H1 (cell line): ENCODE data around the gene RNU6-9. TPM values are rescaled to one million over a fixed set of nuclear protein-coding genes. Genes with fewer than 3 reads are reported as not detected.

Source experiments
- CTCF ChIA-PET: fragments of 300-600 bp; sonication (Branson Sonifier 250); formaldehyde crosslinking; loops from one replicate; lab custom pipeline; 2021; ENCODE audit not compliant: partially characterized antibody; lab: Charles Lee
- POLR2A ChIA-PET: fragments of 300-600 bp; sonication (Branson Sonifier 250); formaldehyde crosslinking; loops from one replicate; lab custom pipeline; 2021; ENCODE audit warnings: inconsistent platforms; ENCODE audit not compliant: partially characterized antibody; lab: Charles Lee
- DNase-seq, 2 experiments: peaks; one replicate each; pipeline versions ENCODE4 v3.0.0 to v3.0.0-alpha.2; 2010 to 2022; ENCODE audit warnings: low spot score in 2 of 2, low read depth in 1 of 2, mixed read lengths in 1 of 2
- FAIRE-seq: peaks from 2 replicates; lab custom pipeline; 2011; peaks lifted over from hg19 to GRCh38; lab: Jason Lieb, UNC
- H2AFZ ChIP-seq: 2 replicates; pipeline ENCODE4 v1.8.1; 2012; ENCODE audit warnings: low read length, inconsistent platforms
- H2AK5ac ChIP-seq: 2 replicates; pipeline ENCODE4 v1.6.1; 2013; ENCODE audit warnings: low read depth, low read length
- H2BK120ac ChIP-seq: replicated peaks from 2 replicates; pipeline ENCODE3; 2013; ENCODE audit warnings: low read depth, low read length, inconsistent platforms
- H2BK12ac ChIP-seq: 2 replicates; pipeline ENCODE4 v1.6.1; 2013; ENCODE audit warnings: low read depth, low read length
- H2BK15ac ChIP-seq: 2 replicates; pipeline ENCODE4 v1.6.1; 2013; ENCODE audit warnings: low read length
- H2BK20ac ChIP-seq: 2 replicates; pipeline ENCODE4 v1.6.1; 2013; ENCODE audit warnings: low read length
- H2BK5ac ChIP-seq: 2 replicates; pipeline ENCODE4 v1.6.1; 2013; ENCODE audit warnings: low read depth, low read length
- H3K14ac ChIP-seq: 2 replicates; pipeline ENCODE4 v1.6.1; 2013; ENCODE audit warnings: inconsistent platforms; ENCODE audit not compliant: insufficient read length
- H3K18ac ChIP-seq: 2 replicates; pipeline ENCODE4 v1.6.1; 2013; ENCODE audit warnings: low read length; ENCODE audit errors: extremely low read depth
- H3K23ac ChIP-seq: 2 replicates; pipeline ENCODE4 v1.6.1; 2013; ENCODE audit warnings: inconsistent platforms; ENCODE audit not compliant: insufficient read length
- H3K23me2 ChIP-seq: 2 replicates; pipeline ENCODE4 v1.6.1; 2013; ENCODE audit warnings: low read depth, low read length
- H3K27ac ChIP-seq: 2 replicates; pipeline ENCODE4 v1.6.1; 2011; ENCODE audit warnings: low read depth, low read length, inconsistent platforms
- H3K27me3 ChIP-seq, 4 experiments: replicated peaks in 1 of 4; 1 replicate in 1 of 4; 2 replicates in 3 of 4; pipeline versions ENCODE4 v1.6.1 to v1.8.1; 2011 to 2013; ENCODE audit warnings: low read length in 3 of 4, mild to moderate bottlenecking in 3 of 4, inconsistent platforms in 2 of 4, mixed read lengths in 2 of 4, moderate library complexity in 1 of 4; ENCODE audit not compliant: control insufficient read depth in 3 of 4, insufficient read depth in 3 of 4; ENCODE audit errors: extremely low read depth in 1 of 4
- H3K36me3 ChIP-seq, 4 experiments: 2 replicates each; pipeline versions ENCODE4 v1.6.1 to v1.8.1; 2011 to 2013; ENCODE audit warnings: mild to moderate bottlenecking in 4 of 4, low read length in 3 of 4, moderate library complexity in 2 of 4, control low read depth in 1 of 4, inconsistent platforms in 1 of 4; ENCODE audit not compliant: insufficient read depth in 4 of 4, control insufficient read depth in 2 of 4
- H3K4ac ChIP-seq: replicated peaks from 2 replicates; pipeline ENCODE3; 2013; ENCODE audit warnings: low read length, low read depth, mixed read lengths, inconsistent platforms; ENCODE audit not compliant: insufficient read length
- H3K4me1 ChIP-seq, 4 experiments: replicated peaks in 1 of 4; 1 replicate in 1 of 4; 2 replicates in 3 of 4; pipeline versions ENCODE4 v1.6.1 to v1.8.1; 2011 to 2013; ENCODE audit warnings: low read length in 3 of 4, inconsistent platforms in 2 of 4, mixed read lengths in 1 of 4; ENCODE audit not compliant: insufficient read depth in 4 of 4, control insufficient read depth in 3 of 4
- H3K4me2 ChIP-seq, 2 experiments: 2 replicates each; pipeline versions ENCODE4 v1.6.1 to v1.8.1; 2011 to 2013; ENCODE audit warnings: low read depth in 2 of 2, low read length in 2 of 2, control low read depth in 1 of 2, inconsistent platforms in 1 of 2, mild to moderate bottlenecking in 1 of 2; ENCODE audit not compliant: insufficient read depth in 1 of 2
- H3K4me3 ChIP-seq, 4 experiments: fragments of 200-600, 300-600 bp in 1 of 4; sonication (generic), shearing (Covaris generic), sonication (Bioruptor Twin) in 1 of 4; 2 replicates each; pipeline versions ENCODE4 v1.5.1 to v1.8.1; 2011 to 2016; ENCODE audit warnings: low read length in 4 of 4, low read depth in 3 of 4, control low read depth in 2 of 4, inconsistent platforms in 2 of 4, mild to moderate bottlenecking in 2 of 4, mixed read lengths in 1 of 4, moderate library complexity in 1 of 4; ENCODE audit not compliant: insufficient read depth in 2 of 4; ENCODE audit errors: extremely low read depth in 1 of 4
- H3K56ac ChIP-seq: replicated peaks from 2 replicates; pipeline ENCODE3; 2013; ENCODE audit warnings: low read depth, mild to moderate bottlenecking, mixed read lengths, low read length, inconsistent platforms; ENCODE audit not compliant: insufficient read length
- H3K79me1 ChIP-seq: 2 replicates; pipeline ENCODE4 v1.6.1; 2013; ENCODE audit warnings: low read depth, low read length, control low read depth
- H3K79me2 ChIP-seq, 2 experiments: 2 replicates each; pipeline versions ENCODE4 v1.6.1 to v1.8.1; 2012 to 2013; ENCODE audit warnings: low read length in 2 of 2, mild to moderate bottlenecking in 2 of 2, inconsistent platforms in 1 of 2; ENCODE audit not compliant: insufficient read depth in 2 of 2, control insufficient read depth in 1 of 2
- H3K9ac ChIP-seq, 4 experiments: replicated peaks in 1 of 4; 1 replicate in 1 of 4; 2 replicates in 3 of 4; pipeline versions ENCODE4 v1.6.1 to v1.8.1; 2011 to 2013; ENCODE audit warnings: low read depth in 3 of 4, low read length in 3 of 4, control low read depth in 2 of 4, mild to moderate bottlenecking in 2 of 4, moderate library complexity in 2 of 4, inconsistent platforms in 1 of 4; ENCODE audit errors: extremely low read depth in 1 of 4
- H3K9me3 ChIP-seq, 2 experiments: 2 replicates each; pipeline versions ENCODE4 v1.6.1 to v1.8.1; 2012 to 2013; ENCODE audit warnings: mild to moderate bottlenecking in 2 of 2, moderate library complexity in 2 of 2, control low read depth in 1 of 2, inconsistent platforms in 1 of 2, low read depth in 1 of 2, low read length in 1 of 2, mixed read lengths in 1 of 2; ENCODE audit not compliant: insufficient read depth in 2 of 2
- H4K20me1 ChIP-seq, 2 experiments: replicated peaks in 1 of 2; 2 replicates each; pipeline versions ENCODE3 to v1.8.1; 2011 to 2013; ENCODE audit warnings: inconsistent platforms in 2 of 2, low read length in 2 of 2, mild to moderate bottlenecking in 1 of 2; ENCODE audit not compliant: insufficient read depth in 2 of 2, control insufficient read depth in 1 of 2
- H4K5ac ChIP-seq: 2 replicates; pipeline ENCODE4 v1.6.1; 2013; ENCODE audit warnings: low read length, low read depth, mixed read lengths, inconsistent platforms; ENCODE audit not compliant: insufficient read length
- H4K8ac ChIP-seq: 2 replicates; pipeline ENCODE4 v1.8.0; 2013; ENCODE audit warnings: mild to moderate bottlenecking, moderate library complexity, low read length, inconsistent platforms; ENCODE audit not compliant: insufficient read depth; ENCODE audit errors: extremely low read depth
- H4K91ac ChIP-seq: replicated peaks from 2 replicates; pipeline ENCODE3; 2013; ENCODE audit warnings: low read length, mixed read lengths, inconsistent platforms; ENCODE audit not compliant: insufficient read length
- BRCA1 ChIP-seq: IDR thresholded peaks from 2 replicates; pipeline ENCODE4 v1.6.1; 2012; ENCODE audit warnings: low read depth, low read length, improper control_type of control experiment
- RAD21 ChIP-seq, 2 experiments: IDR thresholded peaks in 1 of 2; conservative IDR thresholded peaks in 1 of 2; 2 replicates each; pipeline ENCODE4 v1.6.1; 2011; ENCODE audit warnings: low read depth in 2 of 2, low read length in 2 of 2, improper control_type of control experiment in 1 of 2, inconsistent platforms in 1 of 2, mild to moderate bottlenecking in 1 of 2, moderate library complexity in 1 of 2
- WGBS, 2 experiments: shearing (Covaris generic) in 1 of 2; methylation state at CpG; one replicate each; pipeline versions ENCODE4 v1.1.6 to v1.1.7; 2013 to 2015; ENCODE audit warnings: low lambda C conversion rate in 2 of 2, mixed read lengths in 2 of 2, inconsistent platforms in 1 of 2, low coverage in 1 of 2, missing lambda C conversion rate in 1 of 2; ENCODE audit not compliant: insufficient replicate concordance in 2 of 2, insufficient coverage in 1 of 2, insufficient read length in 1 of 2; ENCODE audit errors: extremely low coverage in 1 of 2, missing lambda C conversion rate in 1 of 2; 5-methylcytosine and 5-hydroxymethylcytosine counted together
- polyA plus RNA-seq, 7 experiments: library from polyadenylated mRNA; depleted of rRNA in 3 of 7; stranded (reverse) in 5 of 7; unstranded in 2 of 7; fragments of >200 nt in 5 of 7; fragments of 200-250 nt in 2 of 7; gene quantifications; 1 replicate in 5 of 7; 2 replicates in 1 of 7; 4 replicates in 1 of 7; pipeline versions ENCODE4 v1.2.1 to v1.2.3, GENCODE V29; 2011 to 2013; ENCODE audit warnings: missing spikeins in 2 of 7, mixed read lengths in 2 of 7
- total RNA-seq: library from RNA; stranded (reverse); fragmentation: NEBNext Ultra II Directional; extraction: Animal tissue kit (Norgen Biotek cat#: 25700); gene quantifications from 2 replicates; pipeline ENCODE4 v1.2.1, GENCODE V29; 2021
- TF ChIP-seq, protein P1 (sequence below), 3 experiments: IDR thresholded peaks; 1 replicate in 2 of 3; 2 replicates in 1 of 3; pipeline versions ENCODE4 v1.5.1 to v1.6.1; 2011; ENCODE audit warnings: low read length in 3 of 3, mild to moderate bottlenecking in 3 of 3, inconsistent platforms in 2 of 3, low read depth in 1 of 3, moderate library complexity in 1 of 3; ENCODE audit not compliant: insufficient read depth in 1 of 3; ENCODE audit errors: control extremely low read depth in 1 of 3

Gene RNU6-9
- total and polyA plus RNA-seq, 2 of the 8 experiments (the other 6 are each of a cell fraction or from before 2014, with no cell fraction given), result not detected

DNA sequence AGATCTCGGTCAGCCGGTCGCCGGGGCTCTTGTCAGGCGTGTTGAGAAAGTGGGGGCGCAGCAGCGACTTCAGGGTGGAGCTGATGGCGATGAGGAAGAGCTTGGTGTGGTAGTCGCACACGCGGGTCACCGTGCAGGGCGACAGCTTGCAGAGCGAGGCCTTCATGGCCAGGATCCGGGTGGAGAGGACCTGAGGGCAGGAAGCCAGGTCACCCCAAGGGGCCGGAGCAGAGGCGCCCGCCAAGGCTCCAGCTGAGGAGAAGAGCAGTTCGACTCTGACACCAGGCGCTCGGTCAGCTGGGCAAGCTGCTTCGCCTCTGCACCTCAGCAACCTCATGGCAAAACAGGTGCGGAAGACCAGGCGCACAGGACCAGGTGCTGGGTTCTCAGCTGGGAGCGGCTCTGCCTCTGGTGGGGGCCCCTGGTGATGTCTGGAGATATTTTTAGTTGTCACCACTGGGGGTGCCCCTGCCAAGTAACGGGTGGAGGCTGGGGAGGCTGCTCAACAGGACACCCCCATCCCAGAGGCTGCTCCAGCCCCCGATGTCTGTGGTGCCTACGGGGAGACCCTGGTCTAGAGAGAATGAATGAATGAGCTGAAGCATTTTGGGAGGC is 17.9 kb upstream of the RNU6-9 start:
- H3K56ac ChIP-seq, result no peak overlapping the region
- H3K27ac ChIP-seq, result no peak overlapping the region
- no peaks in the 10 kb centered on the region for H3K79me2 ChIP-seq
- no peak overlapping the region for H3K23ac ChIP-seq
- no peak overlapping the region for H4K8ac ChIP-seq
- H3K9ac ChIP-seq, result no peak overlapping the region
- H3K4me1 ChIP-seq, result peaks cover 0 to 10% (median 4%) of the 10 kb centered on the region in 4 experiments; a peak in 5 of 7 replicates
- POLR2A ChIA-PET, result interaction anchor here (0.6 to 11.5 kb wide), 4 partner anchors 12 to 73 kb away, joined by 3 to 82 read pairs (median 5); partner anchors contain the start of genes MED16 and RNU6-9
- H3K9me3 ChIP-seq, result peaks cover 0 to 3% of the 10 kb centered on the region in 2 experiments; a peak in 1 of 4 replicates
- no peak overlapping the region for H3K4ac ChIP-seq
- CTCF ChIA-PET, result interaction anchor here (0.7 to 3.1 kb wide), 17 partner anchors 9 to 205 kb away, joined by 3 to 16 read pairs (median 4); partner anchors contain the start of genes MED16 and RNU6-9
- H2BK20ac ChIP-seq, result no peak overlapping the region
- H3K27me3 ChIP-seq, result no peaks in the 10 kb centered on the region
- no peak overlapping the region for H2BK15ac ChIP-seq
- H2BK5ac ChIP-seq, result no peak overlapping the region
- no peak overlapping the region for H3K4me2 ChIP-seq
- no peak overlapping the region for H3K18ac ChIP-seq
- H2AFZ ChIP-seq, result no peak overlapping the region
- H4K5ac ChIP-seq, result no peak overlapping the region
- no peak overlapping the region for H2BK120ac ChIP-seq
- no peak for TF ChIP-seq BRCA1
- TF ChIP-seq, protein P1, sequence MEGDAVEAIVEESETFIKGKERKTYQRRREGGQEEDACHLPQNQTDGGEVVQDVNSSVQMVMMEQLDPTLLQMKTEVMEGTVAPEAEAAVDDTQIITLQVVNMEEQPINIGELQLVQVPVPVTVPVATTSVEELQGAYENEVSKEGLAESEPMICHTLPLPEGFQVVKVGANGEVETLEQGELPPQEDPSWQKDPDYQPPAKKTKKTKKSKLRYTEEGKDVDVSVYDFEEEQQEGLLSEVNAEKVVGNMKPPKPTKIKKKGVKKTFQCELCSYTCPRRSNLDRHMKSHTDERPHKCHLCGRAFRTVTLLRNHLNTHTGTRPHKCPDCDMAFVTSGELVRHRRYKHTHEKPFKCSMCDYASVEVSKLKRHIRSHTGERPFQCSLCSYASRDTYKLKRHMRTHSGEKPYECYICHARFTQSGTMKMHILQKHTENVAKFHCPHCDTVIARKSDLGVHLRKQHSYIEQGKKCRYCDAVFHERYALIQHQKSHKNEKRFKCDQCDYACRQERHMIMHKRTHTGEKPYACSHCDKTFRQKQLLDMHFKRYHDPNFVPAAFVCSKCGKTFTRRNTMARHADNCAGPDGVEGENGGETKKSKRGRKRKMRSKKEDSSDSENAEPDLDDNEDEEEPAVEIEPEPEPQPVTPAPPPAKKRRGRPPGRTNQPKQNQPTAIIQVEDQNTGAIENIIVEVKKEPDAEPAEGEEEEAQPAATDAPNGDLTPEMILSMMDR (IDR thresholded peaks at IDR 0.05; ENCODE audit: control extremely low read depth in 1 of 3, insufficient read depth in 1 of 3, low read depth in 1 of 3, low read length in 3 of 3), result peak; percentile 27 to 51 (median 29)
- peak in 1 of 2 experiments; percentile 16; a peak in 1 of 4 replicates for TF ChIP-seq RAD21 (IDR thresholded peaks at IDR 0.05 in 1 of 2, conservative IDR thresholded peaks at IDR 0.05 in 1 of 2; ENCODE audit: low read depth in 2 of 2, low read length in 2 of 2)
- no peak overlapping the region for H3K4me3 ChIP-seq
- peaks cover 2% of the 10 kb centered on the region; the same call in 1 of the 2 replicates for H3K79me1 ChIP-seq
- H4K91ac ChIP-seq, result no peak overlapping the region
- peaks cover 0 to 10% (median 0%) of the 10 kb centered on the region in 4 experiments; a peak in 3 of 8 replicates for H3K36me3 ChIP-seq
- no peak overlapping the region for H2AK5ac ChIP-seq
- no peaks in the 10 kb centered on the region for H3K23me2 ChIP-seq
- peaks cover 0 to 5% of the 10 kb centered on the region in 2 experiments for H4K20me1 ChIP-seq
- FAIRE-seq, result no peak
- 96% methylated on average over 28 of the region's 28 CpGs; no CpG with 5 or more reads in 1 of the 2 experiments for WGBS, 2 experiments
- H3K14ac ChIP-seq, result no peak overlapping the region
- H2BK12ac ChIP-seq, result no peak overlapping the region
- no peak for DNase-seq
